ENCODE data around the gene OBSCN.
"Not testable (repeated sequence)": the region's sequence is repeated elsewhere in the genome, so short reads cannot be mapped to it uniquely, and the experiment has no call there.

Gene OBSCN

GRCh38 chr1:228185641-228185965 lies 22.2 kb upstream of the OBSCN start:
- no peak for DNase-seq (ENCODE audit: low spot score)

GRCh38 chr1:228188249-228188648 lies 19.6 kb upstream of the OBSCN start:
- DNase-seq (ENCODE audit: low spot score): not testable (repeated sequence)

GRCh38 chr1:228190182-228190581 lies 17.7 kb upstream of the OBSCN start:
- DNase-seq (ENCODE audit: low spot score): no peak

GRCh38 chr1:228190778-228191177 lies 17.1 kb upstream of the OBSCN start:
- no peak for DNase-seq (ENCODE audit: low spot score)

- no peak for DNase-seq (ENCODE audit: low spot score)
Observed at GRCh38 chr1:228194436-228194835, 13.4 kb upstream of the OBSCN start.

- no peak for DNase-seq (ENCODE audit: low spot score)
Observed at GRCh38 chr1:228194921-228195812, 12.7 kb upstream of the OBSCN start.

GRCh38 chr1:228197555-228198147 lies 10.2 kb upstream of the OBSCN start:
- no peak for DNase-seq (ENCODE audit: low spot score)

GRCh38 chr1:228198977-228199590 lies 8.8 kb upstream of the OBSCN start:
- no peak for DNase-seq (ENCODE audit: low spot score)

- DNase-seq (ENCODE audit: low spot score): no peak
Observed at GRCh38 chr1:228204958-228205357, 2.9 kb upstream of the OBSCN start.

- no peak for DNase-seq (ENCODE audit: low spot score)
Observed at GRCh38 chr1:228205526-228206436, 2.1 kb upstream of the OBSCN start.

- DNase-seq (ENCODE audit: low spot score): no peak
Observed at GRCh38 chr1:228206582-228207351, 1.1 kb upstream of the OBSCN start.

- DNase-seq (ENCODE audit: low spot score): no peak
Observed at GRCh38 chr1:228207381-228207810, 448 bp upstream of the OBSCN start.

- DNase-seq (ENCODE audit: low spot score): no peak
Observed at GRCh38 chr1:228208831-228209551, 1.1 kb downstream of the OBSCN start.

- no peak for DNase-seq (ENCODE audit: low spot score)
Observed at GRCh38 chr1:228209657-228210056, 1.8 kb downstream of the OBSCN start.

- peak; percentile 28 for DNase-seq (ENCODE audit: low spot score)
Observed at GRCh38 chr1:228210076-228210651, 2.3 kb downstream of the OBSCN start.

- DNase-seq (ENCODE audit: low spot score): no peak
Observed at GRCh38 chr1:228210712-228211530, 3.1 kb downstream of the OBSCN start.

GRCh38 chr1:228211531-228212414 lies 3.9 kb downstream of the OBSCN start:
- no peak for DNase-seq (ENCODE audit: low spot score)

- no peak for DNase-seq (ENCODE audit: low spot score)
Observed at GRCh38 chr1:228212415-228212965, 4.6 kb downstream of the OBSCN start.

Measured in iPS-NIHi11 (cell line).